ENCODE data around the gene PALS1.

PALS1 gene

GRCh38 chr14:67241411-67242167, at the start of gene PALS1:
Gene PALS1, plus strand, starts transcription at chr14:67241435. Its CDS starts 37,736 bp downstream, at chr14:67279171.
- DNase-seq (ENCODE audit: low read depth in 2 of 2, low spot score in 1 of 2): peak in 1 of 2 donors; percentile 11

- no peak for DNase-seq (ENCODE audit: low read depth in 2 of 2, low spot score in 1 of 2)
These were observed 49.4 kb upstream of the PALS1 start for GRCh38 chr14:67191768-67192290.

- no peak for DNase-seq (ENCODE audit: low read depth in 2 of 2, low spot score in 1 of 2)
These were observed 48.9 kb upstream of the PALS1 start for GRCh38 chr14:67192366-67192765.

GRCh38 chr14:67195279-67195678, 46.0 kb upstream of the PALS1 start:
- no peak for DNase-seq (ENCODE audit: low read depth in 2 of 2, low spot score in 1 of 2)

GRCh38 chr14:67199016-67199415, 42.2 kb upstream of the PALS1 start:
- no peak for DNase-seq (ENCODE audit: low read depth in 2 of 2, low spot score in 1 of 2)

GRCh38 chr14:67207810-67208209, 33.4 kb upstream of the PALS1 start:
- DNase-seq (ENCODE audit: low read depth in 2 of 2, low spot score in 1 of 2): no peak

GRCh38 chr14:67218126-67218525, 23.1 kb upstream of the PALS1 start:
- DNase-seq (ENCODE audit: low read depth in 2 of 2, low spot score in 1 of 2): no peak

GRCh38 chr14:67221248-67221981, 19.8 kb upstream of the PALS1 start:
- no peak for DNase-seq (ENCODE audit: low read depth in 2 of 2, low spot score in 1 of 2)

GRCh38 chr14:67221982-67222328, 19.3 kb upstream of the PALS1 start:
- no peak for DNase-seq (ENCODE audit: low read depth in 2 of 2, low spot score in 1 of 2)

- DNase-seq (ENCODE audit: low read depth in 2 of 2, low spot score in 1 of 2): no peak
These were observed 15.7 kb upstream of the PALS1 start for GRCh38 chr14:67225523-67225922.

- DNase-seq (ENCODE audit: low read depth in 2 of 2, low spot score in 1 of 2): no peak
These were observed 12.8 kb upstream of the PALS1 start for GRCh38 chr14:67228325-67228984.

- DNase-seq (ENCODE audit: low read depth in 2 of 2, low spot score in 1 of 2): no peak
These were observed 9.2 kb upstream of the PALS1 start for GRCh38 chr14:67232066-67232465.

GRCh38 chr14:67232621-67233020, 8.6 kb upstream of the PALS1 start:
- DNase-seq (ENCODE audit: low read depth in 2 of 2, low spot score in 1 of 2): no peak

- DNase-seq (ENCODE audit: low read depth in 2 of 2, low spot score in 1 of 2): no peak
These were observed 3.6 kb upstream of the PALS1 start for GRCh38 chr14:67237591-67237990.

- no peak for DNase-seq (ENCODE audit: low read depth in 2 of 2, low spot score in 1 of 2)
These were observed 1.7 kb upstream of the PALS1 start for GRCh38 chr14:67239582-67239981.

- DNase-seq (ENCODE audit: low read depth in 2 of 2, low spot score in 1 of 2): no peak
These were observed 885 bp upstream of the PALS1 start for GRCh38 chr14:67240168-67240932.

- DNase-seq (ENCODE audit: low read depth in 2 of 2, low spot score in 1 of 2): peak; percentile 78 to 84
These were observed 241 bp upstream of the PALS1 start for GRCh38 chr14:67240978-67241410.

- DNase-seq (ENCODE audit: low read depth in 2 of 2, low spot score in 1 of 2): no peak
These were observed 859 bp downstream of the PALS1 start for GRCh38 chr14:67242168-67242420.

- DNase-seq (ENCODE audit: low read depth in 2 of 2, low spot score in 1 of 2): no peak
These were observed 3.9 kb downstream of the PALS1 start for GRCh38 chr14:67245104-67245503.

GRCh38 chr14:67251573-67252226, 10.5 kb downstream of the PALS1 start:
- no peak for DNase-seq (ENCODE audit: low read depth in 2 of 2, low spot score in 1 of 2)

All from stimulated activated CD8-positive, alpha-beta memory T cell treated with anti-CD3 and anti-CD28 coated beads, Interleukin-4, amount 100 ng/mL, for 4 hours (primary cell).